HepG2 (cell line): ENCODE data around the gene UPF3B.

ENCODE experiments used
- AGO1 ChIP-seq: fragments of 200-400 bp; formaldehyde crosslinking; IDR thresholded peaks from 2 replicates; pipeline ENCODE4 v1.6.1; 2017; ENCODE audit warnings: mild to moderate bottlenecking, low read depth, low read length, moderate library complexity; ENCODE audit not compliant: poor library complexity, severe bottlenecking
- CTCF ChIP-seq: sonication (generic); formaldehyde crosslinking; IDR thresholded peaks from 2 replicates; pipeline ENCODE4 v1.5.0; 2020; ENCODE audit warnings: mild to moderate bottlenecking, missing genetic modification reagents, moderate library complexity
- EP300 ChIP-seq, 3 experiments: sonication (generic) in 1 of 3; formaldehyde crosslinking in 1 of 3; IDR thresholded peaks; 2 replicates each; pipeline versions ENCODE4 v1.5.1 to v1.6.1; 2011 to 2020; ENCODE audit warnings: low read depth in 2 of 3, low read length in 2 of 3, borderline replicate concordance in 1 of 3, improper control_type of control experiment in 1 of 3, mild to moderate bottlenecking in 1 of 3, missing genetic modification reagents in 1 of 3, moderate library complexity in 1 of 3
- KDM2A ChIP-seq: sonication (generic); formaldehyde crosslinking; IDR thresholded peaks from 2 replicates; pipeline ENCODE4 v1.4.0; 2020; ENCODE audit warnings: low read depth, missing genetic modification reagents, borderline replicate concordance
- MATR3 ChIP-seq: sonication (generic); formaldehyde crosslinking; IDR thresholded peaks from 2 replicates; pipeline ENCODE4 v1.4.0; 2020; ENCODE audit warnings: missing genetic modification reagents
- MBNL3 ChIP-seq: fragments of 250-450 bp; sonication (Bioruptor Pico); conservative IDR thresholded peaks from 2 replicates; pipeline ENCODE4 v1.8.0; 2022; ENCODE audit warnings: mild to moderate bottlenecking, inconsistent platforms
- MED1 ChIP-seq: sonication (generic); formaldehyde crosslinking; IDR thresholded peaks from 2 replicates; pipeline ENCODE4 v1.4.0; 2020; ENCODE audit warnings: missing genetic modification reagents
- MXI1 ChIP-seq: IDR thresholded peaks from 3 replicates; pipeline ENCODE4 v1.6.1; 2012; ENCODE audit warnings: low read depth, low read length, inconsistent platforms, borderline replicate concordance
- SALL2 ChIP-seq: sonication (generic); formaldehyde crosslinking; IDR thresholded peaks from 2 replicates; pipeline ENCODE4 v1.8.1; 2023; ENCODE audit warnings: mild to moderate bottlenecking, missing genetic modification reagents, inconsistent platforms
- ZNF121 ChIP-seq: sonication (generic); formaldehyde crosslinking; IDR thresholded peaks from 2 replicates; pipeline ENCODE4 v1.5.0; 2020; ENCODE audit warnings: mild to moderate bottlenecking, missing genetic modification reagents
- ZNF24 ChIP-seq: fragments of 450-650 bp; IDR thresholded peaks from 2 replicates; pipeline ENCODE4 v1.6.1; 2017; ENCODE audit warnings: antibody characterized with exemption, mild to moderate bottlenecking
- ZSCAN29 ChIP-seq: sonication (generic); formaldehyde crosslinking; conservative IDR thresholded peaks from 2 replicates; pipeline ENCODE4 v1.4.0; 2020; ENCODE audit warnings: mild to moderate bottlenecking, missing genetic modification reagents
- TF ChIP-seq, protein P1 (sequence below): sonication (generic); formaldehyde crosslinking; IDR thresholded peaks from 2 replicates; pipeline ENCODE4 v1.5.0; 2020; ENCODE audit warnings: missing genetic modification reagents, mild to moderate bottlenecking, borderline replicate concordance

GRCh38 chrX:119885554-119886428 is 33.0 kb upstream of the UPF3B start:
- TF ChIP-seq ZNF121 (CRISPR knock-in tag) (no peak), KDM2A (no peak), MATR3 (CRISPR knock-in tag) (no peak), ZSCAN29 (no peak), EP300 (IDR thresholded peaks at IDR 0.05; ENCODE audit: low read depth in 2 of 2, low read length in 2 of 2) (no peak), EP300 (CRISPR knock-in tag; IDR thresholded peaks at IDR 0.05; ENCODE audit: borderline replicate concordance) (no peak), MXI1 (peak; percentile 32; the same call in 1 of the 3 replicates), SALL2 (CRISPR knock-in tag) (no peak), CTCF (CRISPR knock-in tag) (no peak), ZNF24 (no peak), AGO1 (no peak), MED1 (no peak; the same call in 1 of the 2 replicates), MBNL3 (CRISPR knock-in tag) (no peak)
- TF ChIP-seq, protein P1, sequence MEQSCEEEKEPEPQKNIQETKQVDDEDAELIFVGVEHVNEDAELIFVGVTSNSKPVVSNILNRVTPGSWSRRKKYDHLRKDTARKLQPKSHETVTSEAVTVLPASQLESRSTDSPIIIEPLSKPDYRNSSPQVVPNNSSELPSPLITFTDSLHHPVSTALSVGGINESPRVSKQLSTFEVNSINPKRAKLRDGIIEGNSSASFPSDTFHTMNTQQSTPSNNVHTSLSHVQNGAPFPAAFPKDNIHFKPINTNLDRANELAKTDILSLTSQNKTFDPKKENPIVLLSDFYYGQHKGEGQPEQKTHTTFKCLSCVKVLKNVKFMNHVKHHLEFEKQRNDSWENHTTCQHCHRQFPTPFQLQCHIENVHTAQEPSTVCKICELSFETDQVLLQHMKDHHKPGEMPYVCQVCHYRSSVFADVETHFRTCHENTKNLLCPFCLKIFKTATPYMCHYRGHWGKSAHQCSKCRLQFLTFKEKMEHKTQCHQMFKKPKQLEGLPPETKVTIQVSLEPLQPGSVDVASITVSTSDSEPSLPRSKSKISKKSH (CRISPR knock-in tag), result no peak
